Sigmoid colon (tissue), 7 donors: ENCODE data around the gene PARD3. TPM values are rescaled to one million over a fixed set of nuclear protein-coding genes. Genes with fewer than 3 reads are reported as not detected.

Experiments used
- DNase-seq: peaks from one replicate; pipeline ENCODE4 v3.0.0-alpha.2; 2019
- H3K27ac ChIP-seq, 4 donors: fragments of 200-600 bp; sonication (generic); one replicate each; pipeline ENCODE4 v1.5.1; 2016 to 2019; ENCODE audit warnings: mild to moderate bottlenecking in 1 of 4
- H3K27me3 ChIP-seq, 3 donors: fragments of 200-600 bp; sonication (generic); one replicate each; pipeline ENCODE4 v1.5.1; 2019; ENCODE audit warnings: mild to moderate bottlenecking in 1 of 3
- H3K36me3 ChIP-seq, 4 donors: fragments of 200-600 bp; sonication (generic); one replicate each; pipeline ENCODE4 v1.5.1; 2016 to 2019
- H3K4me1 ChIP-seq, 4 donors: fragments of 200-600 bp; sonication (generic); one replicate each; pipeline ENCODE4 v1.5.1; 2017 to 2019
- H3K4me3 ChIP-seq, 4 donors: fragments of 200-600 bp; sonication (generic); one replicate each; pipeline ENCODE4 v1.5.1; 2017 to 2019; ENCODE audit warnings: mild to moderate bottlenecking in 2 of 4, moderate library complexity in 1 of 4
- H3K9me3 ChIP-seq, 4 donors: fragments of 200-600 bp in 3 of 4; sonication (generic) in 3 of 4; one replicate each; pipeline versions ENCODE4 v1.5.1 to v1.6.1; 2013 to 2019
- EP300 ChIP-seq, 4 donors: sonication (generic); formaldehyde crosslinking; IDR thresholded peaks; one replicate each; pipeline ENCODE4 v1.6.1; 2017; ENCODE audit warnings: antibody characterized with exemption in 4 of 4
- POLR2A ChIP-seq, 2 donors: fragments of 450-650 bp; IDR thresholded peaks; one replicate each; pipeline ENCODE4 v1.6.1; 2016; ENCODE audit warnings: antibody characterized with exemption in 2 of 2, mild to moderate bottlenecking in 2 of 2, moderate library complexity in 2 of 2
- POLR2AphosphoS5 ChIP-seq, 4 donors: sonication (generic); formaldehyde crosslinking; IDR thresholded peaks; one replicate each; pipeline ENCODE4 v1.6.1; 2017; ENCODE audit warnings: antibody characterized with exemption in 4 of 4
- WGBS, 2 donors: extraction: QIAGEN DNeasy Blood & Tissue Kit; methylation state at CpG; one replicate each; pipeline ENCODE4 v1.1.7; 2013; 5-methylcytosine and 5-hydroxymethylcytosine counted together
- intact Hi-C: fragments of 100-400 bp; cut with DNase I; formaldehyde crosslinking; loops from one replicate; pipeline ENCODE4 v1.15.1; 2023
- polyA plus RNA-seq, 3 donors: library from polyadenylated mRNA; stranded (reverse); fragments of 200-250 nt; gene quantifications; one replicate each; pipeline ENCODE4 v1.2.3, GENCODE V29; 2013
- total RNA-seq, 4 donors: library from RNA; depleted of rRNA; stranded (reverse); fragments of >200 nt; gene quantifications; one replicate each; pipeline ENCODE4 v1.1.0, GENCODE V29; 2016
- TF ChIP-seq, protein P1 (sequence below), 4 experiments: fragments of 450-650 bp in 3 of 4; fragments of 200-600 bp in 1 of 4; IDR thresholded peaks; one replicate each; pipeline ENCODE4 v1.5.1; 2016 to 2019; ENCODE audit warnings: antibody characterized with exemption in 4 of 4, mild to moderate bottlenecking in 3 of 4, moderate library complexity in 2 of 4
- donor health status: healthy with polysubstance abuse.
- donor health status: Bipolar disorder and iron deficiency.
- donor health status: healthy.

Gene PARD3
- total and polyA plus RNA-seq, 7 donors = 17.5 to 96.4 (median 75.9) TPM

DNA sequence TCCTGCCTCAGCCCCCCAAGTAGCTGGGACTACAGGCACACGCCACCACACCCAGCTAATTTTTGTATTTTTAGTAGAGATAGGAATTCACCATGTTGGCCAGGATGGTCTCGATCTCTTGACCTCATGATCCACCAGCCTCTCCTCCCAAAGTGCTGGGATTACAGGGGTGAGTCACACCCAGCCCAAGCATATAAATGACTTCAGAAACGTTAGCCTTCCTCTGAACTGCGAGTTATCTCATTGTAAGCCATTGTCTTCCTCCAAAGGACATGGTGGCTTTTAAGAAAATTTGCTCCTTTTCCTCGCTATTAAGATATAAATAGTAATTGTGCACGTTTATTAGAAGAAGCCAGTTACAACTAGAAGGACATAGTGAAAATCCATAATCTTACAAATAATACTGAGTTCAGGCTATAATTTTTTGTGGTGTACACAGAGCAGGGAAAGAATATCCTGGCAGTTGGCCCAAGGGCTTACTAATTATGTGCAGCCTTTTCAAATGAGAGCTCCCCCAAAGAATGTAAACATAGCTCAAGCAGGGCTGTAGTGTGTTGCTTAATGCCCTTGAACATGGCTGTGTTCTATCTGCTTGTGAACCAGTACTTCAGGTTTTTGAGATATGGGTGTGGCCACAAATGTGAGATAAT lies 495.8 kb downstream of the PARD3 start:
- no peaks in the 10 kb centered on the region for H3K27me3 ChIP-seq
- H3K4me3 ChIP-seq = no peak overlapping the region
- 46 to 66% methylated on average over 6 of the region's 6 CpGs for WGBS, 2 donors
- intact Hi-C loops = no loop called here
- peak overlapping the region in 1 of 4 donors; percentile 34 for H3K27ac ChIP-seq
- peaks cover 0 to 21% (median 16%) of the 10 kb centered on the region in 4 donors for H3K4me1 ChIP-seq
- no peaks in the 10 kb centered on the region for H3K9me3 ChIP-seq
- no peak for TF ChIP-seq POLR2A (IDR thresholded peaks at IDR 0.05)
- no peak for TF ChIP-seq EP300 (IDR thresholded peaks at IDR 0.05)
- peak in 2 of 4 donors; percentile 18 to 30 for TF ChIP-seq POLR2AphosphoS5 (IDR thresholded peaks at IDR 0.05)
- DNase-seq = no peak
- peaks cover 0 to 11% (median 0%) of the 10 kb centered on the region in 4 donors for H3K36me3 ChIP-seq

- Histone ChIP-seq H3K27me3 (no peaks in the 10 kb centered on the region), H3K4me3 (no peak overlapping the region), H3K9me3 (no peaks in the 10 kb centered on the region), H3K27ac (no peak overlapping the region), H3K4me1 (peaks cover 0 to 15% (median 12%) of the 10 kb centered on the region in 4 donors), H3K36me3 (peaks cover 0 to 11% (median 0%) of the 10 kb centered on the region in 4 donors)
- no peak for DNase-seq
- intact Hi-C loops = no loop called here
- 89 to 96% methylated on average over 2 of the region's 2 CpGs for WGBS, 2 donors
- TF ChIP-seq EP300 (IDR thresholded peaks at IDR 0.05) = no peak
- no peak for TF ChIP-seq POLR2A (IDR thresholded peaks at IDR 0.05)
- no peak for TF ChIP-seq POLR2AphosphoS5 (IDR thresholded peaks at IDR 0.05)
- TF ChIP-seq, protein P1, sequence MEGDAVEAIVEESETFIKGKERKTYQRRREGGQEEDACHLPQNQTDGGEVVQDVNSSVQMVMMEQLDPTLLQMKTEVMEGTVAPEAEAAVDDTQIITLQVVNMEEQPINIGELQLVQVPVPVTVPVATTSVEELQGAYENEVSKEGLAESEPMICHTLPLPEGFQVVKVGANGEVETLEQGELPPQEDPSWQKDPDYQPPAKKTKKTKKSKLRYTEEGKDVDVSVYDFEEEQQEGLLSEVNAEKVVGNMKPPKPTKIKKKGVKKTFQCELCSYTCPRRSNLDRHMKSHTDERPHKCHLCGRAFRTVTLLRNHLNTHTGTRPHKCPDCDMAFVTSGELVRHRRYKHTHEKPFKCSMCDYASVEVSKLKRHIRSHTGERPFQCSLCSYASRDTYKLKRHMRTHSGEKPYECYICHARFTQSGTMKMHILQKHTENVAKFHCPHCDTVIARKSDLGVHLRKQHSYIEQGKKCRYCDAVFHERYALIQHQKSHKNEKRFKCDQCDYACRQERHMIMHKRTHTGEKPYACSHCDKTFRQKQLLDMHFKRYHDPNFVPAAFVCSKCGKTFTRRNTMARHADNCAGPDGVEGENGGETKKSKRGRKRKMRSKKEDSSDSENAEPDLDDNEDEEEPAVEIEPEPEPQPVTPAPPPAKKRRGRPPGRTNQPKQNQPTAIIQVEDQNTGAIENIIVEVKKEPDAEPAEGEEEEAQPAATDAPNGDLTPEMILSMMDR (IDR thresholded peaks at IDR 0.05) = no peak
Measured at GRCh38 chr10:34316154-34316553, 498.9 kb downstream of the PARD3 start.

DNA sequence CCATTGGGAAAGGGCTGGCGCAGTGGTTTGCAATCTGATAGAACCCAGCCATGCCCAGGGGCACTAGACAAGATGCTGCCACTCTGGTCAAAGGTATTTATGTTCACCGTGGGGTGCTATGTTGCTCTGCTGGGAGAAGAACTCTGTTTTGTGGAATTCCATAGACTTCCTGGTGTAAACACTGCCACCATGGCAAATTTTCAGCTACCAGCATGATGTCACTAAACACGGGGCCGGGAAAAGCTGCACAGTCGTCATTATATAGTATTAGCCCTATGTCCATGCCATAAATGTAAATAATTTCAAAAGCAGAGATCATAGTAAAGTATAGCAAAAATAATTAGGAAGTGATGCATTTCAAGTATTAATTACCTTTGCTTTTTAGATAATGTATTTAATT lies 500.6 kb downstream of the PARD3 start:
- no peaks in the 10 kb centered on the region for H3K9me3 ChIP-seq
- intact Hi-C loops = no loop called here
- TF ChIP-seq EP300 (IDR thresholded peaks at IDR 0.05) (no peak), POLR2AphosphoS5 (IDR thresholded peaks at IDR 0.05) (no peak), POLR2A (IDR thresholded peaks at IDR 0.05) (no peak)
- TF ChIP-seq, protein P1 (IDR thresholded peaks at IDR 0.05) = no peak
- peaks cover 0 to 11% (median 0%) of the 10 kb centered on the region in 4 donors for H3K36me3 ChIP-seq
- no peaks in the 10 kb centered on the region for H3K27me3 ChIP-seq
- H3K4me3 ChIP-seq = no peak overlapping the region
- 93 to 97% methylated on average over 5 of the region's 5 CpGs for WGBS, 2 donors
- peaks cover 0 to 4% (median 4%) of the 10 kb centered on the region in 4 donors for H3K4me1 ChIP-seq
- H3K27ac ChIP-seq = no peak overlapping the region
- DNase-seq = no peak

DNA sequence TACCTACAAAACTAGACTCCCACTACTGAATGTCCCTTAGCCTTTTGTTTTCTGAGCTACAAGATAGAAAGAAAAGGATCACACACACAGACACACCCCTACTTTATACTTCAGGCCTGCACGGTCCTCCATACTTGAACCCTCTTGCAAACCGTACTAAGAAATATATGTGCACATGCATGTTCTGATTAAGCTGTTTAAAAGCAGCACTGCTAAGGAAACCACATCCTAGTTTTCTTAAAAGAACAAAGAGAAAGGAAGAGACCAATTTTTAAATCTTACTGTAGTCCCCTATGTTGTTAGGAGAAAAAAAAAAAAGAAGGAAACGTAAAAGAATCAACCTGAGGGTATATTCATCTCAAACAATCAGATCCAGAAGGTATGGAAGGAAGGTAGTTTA lies 501.2 kb downstream of the PARD3 start:
- no peaks in the 10 kb centered on the region for H3K9me3 ChIP-seq
- H3K4me3 ChIP-seq = no peak overlapping the region
- H3K27ac ChIP-seq = no peak overlapping the region
- H3K36me3 ChIP-seq = peaks cover 0 to 11% (median 0%) of the 10 kb centered on the region in 4 donors
- H3K4me1 ChIP-seq = no peaks in the 10 kb centered on the region
- WGBS, 2 donors = 42 to 76% methylated on average over 3 of the region's 3 CpGs
- intact Hi-C loops = no loop called here
- TF ChIP-seq POLR2A (IDR thresholded peaks at IDR 0.05) = no peak
- TF ChIP-seq EP300 (IDR thresholded peaks at IDR 0.05) = no peak
- TF ChIP-seq POLR2AphosphoS5 (IDR thresholded peaks at IDR 0.05) = no peak
- TF ChIP-seq, protein P1 (IDR thresholded peaks at IDR 0.05) = no peak
- DNase-seq = no peak
- H3K27me3 ChIP-seq = no peaks in the 10 kb centered on the region

DNA sequence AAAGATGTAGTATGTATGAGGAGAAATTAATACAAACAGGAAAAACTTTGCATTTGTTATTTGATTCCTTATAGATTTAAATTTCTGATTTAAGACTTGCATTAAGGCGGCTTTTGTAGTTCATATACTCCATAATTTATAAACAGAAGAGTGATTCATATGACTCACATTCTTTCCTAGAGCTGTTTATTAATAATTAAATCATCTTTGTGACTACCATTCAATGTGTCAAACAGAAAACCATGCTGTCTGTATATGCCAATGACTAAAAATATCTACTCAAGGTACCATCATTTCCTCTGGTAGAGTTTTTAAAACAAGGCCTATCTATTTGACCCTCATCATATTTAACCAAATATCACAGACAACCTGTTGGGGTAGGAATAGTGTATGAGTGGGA lies 501.7 kb downstream of the PARD3 start:
- TF ChIP-seq POLR2AphosphoS5 (IDR thresholded peaks at IDR 0.05) (no peak), POLR2A (IDR thresholded peaks at IDR 0.05) (no peak), EP300 (IDR thresholded peaks at IDR 0.05) (no peak)
- TF ChIP-seq, protein P1 (IDR thresholded peaks at IDR 0.05) = no peak
- no peak for DNase-seq
- H3K27ac ChIP-seq = no peak overlapping the region
- H3K27me3 ChIP-seq = no peaks in the 10 kb centered on the region
- H3K4me1 ChIP-seq = no peaks in the 10 kb centered on the region
- H3K36me3 ChIP-seq = peaks cover 0 to 11% (median 0%) of the 10 kb centered on the region in 4 donors
- no peaks in the 10 kb centered on the region for H3K9me3 ChIP-seq
- 92 to 94% methylated on average over 1 of the region's 1 CpG for WGBS, 2 donors
- no peak overlapping the region for H3K4me3 ChIP-seq
- intact Hi-C loops = no loop called here
